ENCODE measurements around the gene AMER2. TPM values are rescaled to one million over a fixed set of nuclear protein-coding genes. Genes with fewer than 3 reads are reported as not detected.

AMER2 gene
- total RNA-seq, 2 experiments from 2014 or later = not detected

DNA sequence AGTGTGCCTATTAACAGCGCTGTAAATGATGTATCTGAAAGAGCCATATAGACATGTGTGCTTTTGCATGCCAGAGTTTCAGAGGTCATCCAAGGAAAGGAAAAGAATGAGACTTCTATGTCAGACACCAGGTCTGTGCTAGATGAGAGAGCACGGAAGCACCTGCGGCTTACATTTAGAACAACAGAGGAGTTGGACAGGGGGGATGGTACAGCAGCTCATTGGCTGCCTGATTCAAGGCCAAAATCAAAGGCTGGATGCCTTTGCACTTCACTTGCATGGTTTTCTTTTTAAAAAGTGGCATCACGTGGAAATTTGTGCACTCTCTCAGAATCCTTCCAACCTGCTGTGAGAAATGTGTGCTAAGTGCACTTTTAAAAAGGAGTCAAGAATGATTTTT, 32.8 kb upstream of the AMER2 start:
- Histone ChIP-seq H3K79me2 (ENCODE audit: insufficient read depth, low read depth, low read length) (no peaks in the 10 kb centered on the region), H3K27ac (ENCODE audit: low read depth, low read length, poor library complexity, severe bottlenecking) (peak overlapping the region; percentile 36), H4K20me1 (ENCODE audit: insufficient read depth, low read length) (no peaks in the 10 kb centered on the region), H3K4me2 (ENCODE audit: low read length) (peak overlapping the region; percentile 2; the same call in 1 of the 2 replicates), H3K36me3 (ENCODE audit: insufficient read depth, low read length) (no peaks in the 10 kb centered on the region), H3K4me1 (ENCODE audit: insufficient read depth, low read length, poor library complexity, severe bottlenecking) (peaks cover 26% of the 10 kb centered on the region), H3K4me3 (ENCODE audit: low read depth, low read length, poor library complexity, severe bottlenecking) (no peak overlapping the region), H3K9me2 (ENCODE audit: insufficient read depth, low read length) (no peaks in the 10 kb centered on the region), H2AFZ (ENCODE audit: low read length) (peak overlapping the region; percentile 42; the same call in 1 of the 2 replicates), H3K9me3 (ENCODE audit: low read length) (no peaks in the 10 kb centered on the region)
- CTCF ChIA-PET (ENCODE audit: unreplicated experiment) = no interaction called here
- POLR2A ChIA-PET = interaction anchor here (1.1 kb wide), 1 partner anchor 12 kb away, joined by 5 read pairs; no protein-coding TSS in a partner anchor
- BruUV-seq (replicated peaks) = no TSS peak
- intact Hi-C loops (cut with micrococcal nuclease; ENCODE audit: unreplicated experiment) = no loop called here
- TF ChIP-seq EZH2phosphoT487 (IDR thresholded peaks at IDR 0.05; ENCODE audit: borderline replicate concordance, low read depth, low read length) = no peak
- TF ChIP-seq, protein P1, sequence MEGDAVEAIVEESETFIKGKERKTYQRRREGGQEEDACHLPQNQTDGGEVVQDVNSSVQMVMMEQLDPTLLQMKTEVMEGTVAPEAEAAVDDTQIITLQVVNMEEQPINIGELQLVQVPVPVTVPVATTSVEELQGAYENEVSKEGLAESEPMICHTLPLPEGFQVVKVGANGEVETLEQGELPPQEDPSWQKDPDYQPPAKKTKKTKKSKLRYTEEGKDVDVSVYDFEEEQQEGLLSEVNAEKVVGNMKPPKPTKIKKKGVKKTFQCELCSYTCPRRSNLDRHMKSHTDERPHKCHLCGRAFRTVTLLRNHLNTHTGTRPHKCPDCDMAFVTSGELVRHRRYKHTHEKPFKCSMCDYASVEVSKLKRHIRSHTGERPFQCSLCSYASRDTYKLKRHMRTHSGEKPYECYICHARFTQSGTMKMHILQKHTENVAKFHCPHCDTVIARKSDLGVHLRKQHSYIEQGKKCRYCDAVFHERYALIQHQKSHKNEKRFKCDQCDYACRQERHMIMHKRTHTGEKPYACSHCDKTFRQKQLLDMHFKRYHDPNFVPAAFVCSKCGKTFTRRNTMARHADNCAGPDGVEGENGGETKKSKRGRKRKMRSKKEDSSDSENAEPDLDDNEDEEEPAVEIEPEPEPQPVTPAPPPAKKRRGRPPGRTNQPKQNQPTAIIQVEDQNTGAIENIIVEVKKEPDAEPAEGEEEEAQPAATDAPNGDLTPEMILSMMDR (conservative IDR thresholded peaks at IDR 0.05; ENCODE audit: low read length) = no peak
- peak; percentile 60 for DNase-seq (ENCODE audit: low spot score)

DNA sequence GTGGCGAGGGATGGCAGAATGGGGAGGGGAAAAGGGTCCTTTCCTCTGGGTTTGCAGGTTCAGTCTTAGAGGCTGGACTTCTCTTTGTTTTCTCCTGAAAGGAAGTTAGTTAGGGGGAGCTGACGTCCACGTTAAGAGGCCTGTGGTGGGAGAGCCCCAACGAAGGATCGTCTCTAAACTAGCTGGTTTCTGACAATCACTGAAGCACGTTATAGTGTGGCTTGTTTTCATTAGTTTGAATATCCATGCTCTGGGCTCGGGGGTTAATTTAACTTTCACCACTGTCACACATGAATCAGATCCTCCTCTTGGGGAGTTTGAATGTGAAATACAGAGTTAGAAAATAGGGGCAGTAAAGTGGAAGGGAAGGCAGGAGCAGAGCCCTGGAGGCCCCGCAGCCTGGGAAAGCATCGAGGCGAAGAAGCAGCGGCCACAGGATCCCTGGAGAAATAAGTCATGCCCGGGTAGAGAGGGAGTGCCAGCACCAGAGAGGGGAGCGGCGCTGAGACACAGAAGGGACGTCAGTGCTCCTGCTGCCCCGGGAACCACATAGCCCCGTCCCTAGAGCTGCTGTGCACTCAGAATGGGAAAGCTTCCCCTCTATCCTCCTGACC, 31.1 kb upstream of the AMER2 start:
- Histone ChIP-seq H3K27ac (ENCODE audit: low read depth, low read length, poor library complexity, severe bottlenecking) (no peak overlapping the region), H3K9me2 (ENCODE audit: insufficient read depth, low read length) (no peaks in the 10 kb centered on the region), H3K4me1 (ENCODE audit: insufficient read depth, low read length, poor library complexity, severe bottlenecking) (peaks cover 26% of the 10 kb centered on the region), H3K9me3 (ENCODE audit: low read length) (no peaks in the 10 kb centered on the region), H2AFZ (ENCODE audit: low read length) (no peak overlapping the region), H3K4me2 (ENCODE audit: low read length) (0 out of 2 replicates have a peak overlapping the region, but pooled peaks have one; percentile 2), H3K79me2 (ENCODE audit: insufficient read depth, low read depth, low read length) (no peaks in the 10 kb centered on the region), H3K36me3 (ENCODE audit: insufficient read depth, low read length) (no peaks in the 10 kb centered on the region), H4K20me1 (ENCODE audit: insufficient read depth, low read length) (no peaks in the 10 kb centered on the region), H3K4me3 (ENCODE audit: low read depth, low read length, poor library complexity, severe bottlenecking) (no peak overlapping the region)
- ChIA-PET CTCF (ENCODE audit: unreplicated experiment) (no interaction called here), POLR2A (no interaction called here)
- intact Hi-C loops (cut with micrococcal nuclease; ENCODE audit: unreplicated experiment) = no loop called here
- DNase-seq (ENCODE audit: low spot score) = no peak
- BruUV-seq (replicated peaks) = no TSS peak
- TF ChIP-seq EZH2phosphoT487 (IDR thresholded peaks at IDR 0.05; ENCODE audit: borderline replicate concordance, low read depth, low read length) = no peak
- TF ChIP-seq, protein P1 (conservative IDR thresholded peaks at IDR 0.05; ENCODE audit: low read length) = no peak

DNA sequence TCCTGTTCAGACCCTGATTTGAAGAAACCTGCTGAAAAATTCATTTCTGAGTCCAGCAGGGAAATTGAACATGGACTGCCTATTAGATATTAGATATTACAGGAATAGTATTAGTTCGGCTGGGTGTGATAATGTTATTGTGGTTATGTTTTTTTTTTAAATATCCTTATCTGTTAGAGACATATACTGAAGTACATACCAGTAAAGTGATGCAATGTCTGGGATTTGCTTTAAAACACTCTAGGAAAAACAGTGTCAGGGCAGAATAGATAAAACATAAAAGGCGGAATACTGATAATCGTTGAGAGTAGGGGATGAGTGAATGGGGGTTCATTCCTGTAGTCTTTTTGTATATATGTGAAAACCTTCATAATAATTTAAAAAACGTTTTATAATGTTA, 28.7 kb upstream of the AMER2 start:
- Histone ChIP-seq H2AFZ (ENCODE audit: low read length) (no peak overlapping the region), H3K4me3 (ENCODE audit: low read depth, low read length, poor library complexity, severe bottlenecking) (no peak overlapping the region), H3K27ac (ENCODE audit: low read depth, low read length, poor library complexity, severe bottlenecking) (no peak overlapping the region), H3K4me1 (ENCODE audit: insufficient read depth, low read length, poor library complexity, severe bottlenecking) (peaks cover 25% of the 10 kb centered on the region), H4K20me1 (ENCODE audit: insufficient read depth, low read length) (no peaks in the 10 kb centered on the region), H3K79me2 (ENCODE audit: insufficient read depth, low read depth, low read length) (no peaks in the 10 kb centered on the region), H3K9me2 (ENCODE audit: insufficient read depth, low read length) (no peaks in the 10 kb centered on the region), H3K36me3 (ENCODE audit: insufficient read depth, low read length) (no peaks in the 10 kb centered on the region), H3K9me3 (ENCODE audit: low read length) (no peaks in the 10 kb centered on the region), H3K4me2 (ENCODE audit: low read length) (no peak overlapping the region)
- no TSS peak for BruUV-seq (replicated peaks)
- no peak for DNase-seq (ENCODE audit: low spot score)
- CTCF ChIA-PET (ENCODE audit: unreplicated experiment) = no interaction called here
- POLR2A ChIA-PET = no interaction called here
- TF ChIP-seq, protein P1 (conservative IDR thresholded peaks at IDR 0.05; ENCODE audit: low read length) = no peak
- TF ChIP-seq EZH2phosphoT487 (IDR thresholded peaks at IDR 0.05; ENCODE audit: borderline replicate concordance, low read depth, low read length) = no peak
- intact Hi-C loops (cut with micrococcal nuclease; ENCODE audit: unreplicated experiment) = no loop called here
